Measurements from ENCODE around the gene CBARP. TPM values are rescaled to one million over a fixed set of nuclear protein-coding genes. Genes with fewer than 3 reads are reported as not detected.

Gene CBARP
- total and polyA plus RNA-seq, 2 of the 13 experiments (the other 11 are each of a cell fraction or from before 2014, with no cell fraction given): 1.2 to 1.4 TPM

- TF ChIP-seq ZNF646 (CRISPR knock-in tag; IDR thresholded peaks at IDR 0.05) (no peak), HMG20B (CRISPR knock-in tag; conservative IDR thresholded peaks at IDR 0.05) (0 out of 2 replicates have a peak, but pooled peaks have one; percentile 29), KAT2B (IDR thresholded peaks at IDR 0.05; ENCODE audit: borderline replicate concordance, low read depth, low read length) (no peak), ZNF318 (CRISPR knock-in tag; IDR thresholded peaks at IDR 0.05) (no peak), ZNF549 (CRISPR knock-in tag; IDR thresholded peaks at IDR 0.05) (no peak), SOX13 (IDR thresholded peaks at IDR 0.05) (no peak), SOX13 (CRISPR knock-in tag; conservative IDR thresholded peaks at IDR 0.05 in 1 of 2, IDR thresholded peaks at IDR 0.05 in 1 of 2) (no peak), NFRKB (IDR thresholded peaks at IDR 0.05) (no peak), ZNF253 (CRISPR knock-in tag; IDR thresholded peaks at IDR 0.05; ENCODE audit: borderline replicate concordance) (no peak), ZNF275 (CRISPR knock-in tag; IDR thresholded peaks at IDR 0.05; ENCODE audit: borderline replicate concordance) (no peak), MAX (IDR thresholded peaks at IDR 0.05) (peak; percentile 39; the same call in 1 of the 2 replicates), SMAD1 (CRISPR knock-in tag; IDR thresholded peaks at IDR 0.05; ENCODE audit: borderline replicate concordance, low read depth) (no peak)
Observed at GRCh38 chr19:1262623-1263123, 24.9 kb upstream of the CBARP start (continued).
